HCT116 (cell line): Measurements from ENCODE around the gene GRAMD4. TPM values are rescaled to one million over a fixed set of nuclear protein-coding genes. Genes with fewer than 3 reads are reported as not detected.
"Not testable (repeated sequence)": the region's sequence is repeated elsewhere in the genome, so short reads cannot be mapped to it uniquely, and the experiment has no call there.

Experiments
- ATAC-seq: fragments of 200-7000 bp; cut with Tn5 transposase; 2 replicates; pipeline ENCODE4 v1.9.1; 2020; ENCODE audit warnings: mild to moderate bottlenecking, moderate library complexity
- BruUV-seq: library from RNA; stranded (reverse); fragments of 400-500 nt; replicated peaks from 2 replicates; lab custom pipeline; 2021; lab: Mats Ljungman, UMichigan
- CTCF ChIA-PET: fragments of 300-600 bp; sonication (Branson Sonifier 250); formaldehyde crosslinking; loops from one replicate; lab custom pipeline; 2021; ENCODE audit warnings: antibody characterized with exemption; lab: Charles Lee
- POLR2A ChIA-PET: fragments of 300-600, 350-600 bp; sonication (Branson Sonifier 250); formaldehyde crosslinking; loops from one replicate; lab custom pipeline; 2021; ENCODE audit warnings: antibody characterized with exemption; lab: Charles Lee
- RAD21 ChIA-PET, 2 experiments: fragments of 300-600 bp; sonication (Branson Sonifier 250); formaldehyde crosslinking; loops; one replicate each; lab custom pipeline; 2023; ENCODE audit warnings: low total read pairs in 2 of 2; ENCODE audit not compliant: uncharacterized antibody in 2 of 2, unreplicated experiment in 2 of 2, low non-redundant PET in 1 of 2; lab: Charles Lee
- DNase-seq: peaks from one replicate; pipeline ENCODE4 v3.0.0-alpha.2; 2010; ENCODE audit warnings: low read depth, low spot score
- H2AFZ ChIP-seq: fragments of 200-600 bp; shearing (Covaris generic), sonication (generic); 2 replicates; pipeline ENCODE4 v1.6.1; 2017; ENCODE audit warnings: low read depth, mixed run types, mixed read lengths, antibody characterized with exemption, low read length; ENCODE audit not compliant: poor library complexity, severe bottlenecking
- H3K27ac ChIP-seq: 2 replicates; pipeline ENCODE4 v1.5.1; 2012; ENCODE audit warnings: low read depth, low read length
- H3K27me3 ChIP-seq: fragments of 200-600 bp; sonication (generic); 2 replicates; pipeline ENCODE4 v1.6.1; 2016; ENCODE audit warnings: mixed run types, low read length, mixed read lengths; ENCODE audit not compliant: insufficient read depth
- H3K36me3 ChIP-seq, 2 experiments: fragments of 200-500 bp in 1 of 2; fragments of 200-600 bp in 1 of 2; sonication (Bioruptor generic) in 1 of 2; sonication (generic) in 1 of 2; 2 replicates each; pipeline versions ENCODE4 v1.5.1 to v1.6.1; 2014 to 2016; ENCODE audit warnings: low read length in 2 of 2, inconsistent platforms in 1 of 2, mixed read lengths in 1 of 2, mixed run types in 1 of 2; ENCODE audit not compliant: insufficient read depth in 2 of 2, control insufficient read depth in 1 of 2
- H3K4me1 ChIP-seq, 2 experiments: fragments of 200-600 bp in 1 of 2; sonication (generic) in 1 of 2; 2 replicates each; pipeline versions ENCODE4 v1.5.1 to v1.6.1; 2012 to 2017; ENCODE audit warnings: low read length in 2 of 2, inconsistent platforms in 1 of 2, mild to moderate bottlenecking in 1 of 2, mixed read lengths in 1 of 2, mixed run types in 1 of 2, moderate library complexity in 1 of 2; ENCODE audit not compliant: insufficient read depth in 2 of 2, control insufficient read depth in 1 of 2
- H3K4me2 ChIP-seq: fragments of 200-600 bp; sonication (generic); 2 replicates; pipeline ENCODE4 v1.6.1; 2017; ENCODE audit warnings: mixed run types, low read length, mixed read lengths
- H3K4me3 ChIP-seq, 2 experiments: fragments of 200-600 bp in 1 of 2; sonication (generic) in 1 of 2; replicated peaks in 1 of 2; 2 replicates each; pipeline ENCODE4 v1.5.1; 2011 to 2016; ENCODE audit warnings: low read length in 2 of 2, control low read depth in 1 of 2, low read depth in 1 of 2, mild to moderate bottlenecking in 1 of 2, mixed read lengths in 1 of 2, mixed run types in 1 of 2
- H3K79me2 ChIP-seq: fragments of 200-600 bp; sonication (generic); 2 replicates; pipeline ENCODE4 v1.6.1; 2017; ENCODE audit warnings: mild to moderate bottlenecking, mixed run types, low read length, moderate library complexity, mixed read lengths; ENCODE audit not compliant: insufficient read depth
- H3K9ac ChIP-seq: fragments of 200-600 bp; sonication (generic); 2 replicates; pipeline ENCODE4 v1.6.1; 2016; ENCODE audit warnings: low read length, mixed read lengths
- H3K9me2 ChIP-seq: fragments of 200-600 bp; sonication (generic), shearing (Covaris generic); 2 replicates; pipeline ENCODE4 v1.6.1; 2017; ENCODE audit warnings: mixed run types, mild to moderate bottlenecking, moderate library complexity; ENCODE audit not compliant: insufficient read depth
- H3K9me3 ChIP-seq, 2 experiments: fragments of 200-500 bp in 1 of 2; fragments of 200-600 bp in 1 of 2; sonication (Bioruptor generic) in 1 of 2; sonication (generic) in 1 of 2; 2 replicates each; pipeline ENCODE4 v1.6.1; 2014 to 2017; ENCODE audit warnings: low read length in 2 of 2, mixed read lengths in 2 of 2, inconsistent platforms in 1 of 2, low read depth in 1 of 2, mild to moderate bottlenecking in 1 of 2, mixed run types in 1 of 2, moderate library complexity in 1 of 2; ENCODE audit not compliant: control insufficient read depth in 1 of 2, insufficient read depth in 1 of 2
- H4K20me1 ChIP-seq: fragments of 200-600 bp; sonication (generic), shearing (Covaris generic); 2 replicates; pipeline ENCODE4 v1.6.1; 2017; ENCODE audit warnings: mixed run types, mild to moderate bottlenecking, moderate library complexity; ENCODE audit not compliant: insufficient read depth
- ATF3 ChIP-seq: IDR thresholded peaks from 2 replicates; pipeline ENCODE4 v1.6.1; 2012
- CBX3 ChIP-seq: IDR thresholded peaks from 2 replicates; pipeline ENCODE4 v1.6.1; 2012; ENCODE audit warnings: low read depth
- CEBPB ChIP-seq: IDR thresholded peaks from 2 replicates; pipeline ENCODE4 v1.6.1; 2012; ENCODE audit warnings: low read depth
- ELF1 ChIP-seq: IDR thresholded peaks from 2 replicates; pipeline ENCODE4 v1.6.1; 2012; ENCODE audit warnings: low read depth, borderline replicate concordance
- EZH2 ChIP-seq: fragments of 200-600 bp; sonication (generic); IDR thresholded peaks from 2 replicates; pipeline ENCODE4 v1.6.1; 2017; ENCODE audit warnings: antibody characterized with exemption, mixed run types
- EZH2phosphoT487 ChIP-seq: fragments of 200-600 bp; IDR thresholded peaks from 2 replicates; pipeline ENCODE4 v1.6.1; 2018; ENCODE audit warnings: antibody characterized with exemption, borderline replicate concordance
- FOSL1 ChIP-seq: IDR thresholded peaks from 2 replicates; pipeline ENCODE4 v1.6.1; 2012; ENCODE audit warnings: low read depth
- JUND ChIP-seq: IDR thresholded peaks from 2 replicates; pipeline ENCODE4 v1.6.1; 2012
- MAX ChIP-seq: IDR thresholded peaks from 2 replicates; pipeline ENCODE4 v1.6.1; 2012
- POLR2A ChIP-seq: IDR thresholded peaks from 2 replicates; pipeline ENCODE4 v1.7.0; 2011; ENCODE audit warnings: borderline replicate concordance; ENCODE audit not compliant: insufficient read depth, insufficient read length; ENCODE audit errors: extremely low read depth
- RAD21 ChIP-seq: IDR thresholded peaks from 2 replicates; pipeline ENCODE4 v1.6.1; 2012; ENCODE audit warnings: low read depth, mild to moderate bottlenecking
- REST ChIP-seq: IDR thresholded peaks from 2 replicates; pipeline ENCODE4 v1.6.1; 2012; ENCODE audit warnings: low read depth
- SIN3A ChIP-seq: IDR thresholded peaks from 2 replicates; pipeline ENCODE4 v1.6.1; 2012; ENCODE audit warnings: low read depth
- SRF ChIP-seq: IDR thresholded peaks from 2 replicates; pipeline ENCODE4 v1.6.1; 2012; ENCODE audit warnings: low read depth
- TCF7L2 ChIP-seq: IDR thresholded peaks from 2 replicates; pipeline ENCODE4 v1.7.0; 2011; ENCODE audit warnings: borderline replicate concordance, inconsistent platforms; ENCODE audit not compliant: insufficient read depth, insufficient read length; ENCODE audit errors: extremely low read depth
- YY1 ChIP-seq: IDR thresholded peaks from 2 replicates; pipeline ENCODE4 v1.6.1; 2011; ENCODE audit warnings: low read length, low read depth, moderate library complexity, mild to moderate bottlenecking; ENCODE audit not compliant: insufficient replicate concordance; ENCODE audit errors: extremely low read depth
- intact Hi-C: fragments of 100-400 bp; cut with micrococcal nuclease; formaldehyde crosslinking; loops from 2 replicates; pipeline ENCODE4 v1.10.0; 2022
- total RNA-seq: library from RNA; stranded (reverse); gene quantifications from one replicate; pipeline ENCODE4 v1.2.1, GENCODE V29; 2021; ENCODE audit not compliant: unreplicated experiment

Gene GRAMD4
- total RNA-seq, 1 experiment from 2014 or later = 25.8 TPM

GRCh38 chr22:46641811-46642266 is 21.7 kb downstream of the GRAMD4 start:
- ATAC-seq = no peak
- TF ChIP-seq ATF3 = no peak
- TF ChIP-seq SRF = no peak
- no peak for TF ChIP-seq YY1
- no peak for TF ChIP-seq FOSL1
- no peak for TF ChIP-seq MAX
- TF ChIP-seq EZH2 = no peak
- no peak for TF ChIP-seq JUND
- no peak for TF ChIP-seq CEBPB
- TF ChIP-seq TCF7L2 = no peak
- no peak for TF ChIP-seq EZH2phosphoT487
- no peak for TF ChIP-seq REST
- TF ChIP-seq RAD21 = no peak
- no peak for TF ChIP-seq CBX3
- no peak for TF ChIP-seq SIN3A
- TF ChIP-seq POLR2A = no peak
- no peak for TF ChIP-seq ELF1
- TF ChIP-seq, all 23 proteins: peak for 0
- CTCF ChIA-PET = no interaction called here
- intact Hi-C loops = no loop called here
- H3K27me3 ChIP-seq = no peaks in the 10 kb centered on the region
- H3K9ac ChIP-seq = no peak overlapping the region
- H3K9me2 ChIP-seq = no peaks in the 10 kb centered on the region
- no peak for DNase-seq
- POLR2A ChIA-PET = no interaction called here
- H3K4me2 ChIP-seq = no peak overlapping the region
- no peaks in the 10 kb centered on the region for H3K9me3 ChIP-seq
- no peaks in the 10 kb centered on the region for H4K20me1 ChIP-seq
- no TSS peak for BruUV-seq
- no peaks in the 10 kb centered on the region for H3K4me1 ChIP-seq
- no peak overlapping the region for H3K4me3 ChIP-seq
- no peaks in the 10 kb centered on the region for H3K36me3 ChIP-seq
- H2AFZ ChIP-seq = no peak overlapping the region
- H3K79me2 ChIP-seq = no peaks in the 10 kb centered on the region
- RAD21 ChIA-PET = no interaction called here
- no peak overlapping the region for H3K27ac ChIP-seq

GRCh38 chr22:46642840-46643480 is 22.8 kb downstream of the GRAMD4 start:
- H3K36me3 ChIP-seq, H3K4me1 ChIP-seq, H3K4me3 ChIP-seq, H3K27me3 ChIP-seq, POLR2A ChIA-PET, H3K27ac ChIP-seq, H4K20me1 ChIP-seq, H3K4me2 ChIP-seq, BruUV-seq, H3K79me2 ChIP-seq, H2AFZ ChIP-seq, DNase-seq, CTCF ChIA-PET, H3K9ac ChIP-seq, intact Hi-C loops, RAD21 ChIA-PET, H3K9me2 ChIP-seq, H3K9me3 ChIP-seq, ATAC-seq: not testable (repeated sequence)
